Mesothelial cell of epicardium (in vitro differentiated cells): Measurements from ENCODE around the gene OXGR1. TPM values are rescaled to one million over a fixed set of nuclear protein-coding genes. Genes with fewer than 3 reads are reported as not detected.

Experiments used
- DNase-seq, 2 experiments: peaks; one replicate each; pipeline ENCODE4 v3.0.0; 2021; ENCODE audit warnings: low spot score in 2 of 2; ENCODE audit not compliant: unreplicated experiment in 2 of 2
- H3K27ac Mint-ChIP-seq: 2 replicates; pipeline ENCODE4 v1.8.0; 2021; ENCODE audit warnings: mixed read lengths
- H3K27me3 Mint-ChIP-seq: 2 replicates; pipeline ENCODE4 v1.8.0; 2021; ENCODE audit warnings: low read depth, mixed read lengths
- H3K36me3 Mint-ChIP-seq: 2 replicates; pipeline ENCODE4 v1.8.0; 2021; ENCODE audit warnings: mixed read lengths
- H3K4me1 Mint-ChIP-seq: 2 replicates; pipeline ENCODE4 v1.8.0; 2021; ENCODE audit warnings: mixed read lengths
- H3K4me3 Mint-ChIP-seq: 2 replicates; pipeline ENCODE4 v1.8.0; 2021; ENCODE audit warnings: mild to moderate bottlenecking, moderate library complexity, mixed read lengths
- H3K9me3 Mint-ChIP-seq: 2 replicates; pipeline ENCODE4 v1.8.0; 2021; ENCODE audit warnings: mixed read lengths
- total RNA-seq: library from RNA; stranded (reverse); gene quantifications from 3 replicates; pipeline ENCODE4 v1.2.1, GENCODE V29; 2021
- TF ChIP-seq, protein P1 (sequence below): fragments of 200-600 bp; sonication (generic); IDR thresholded peaks from one replicate; pipeline ENCODE4 v1.5.0; 2021; ENCODE audit warnings: antibody characterized with exemption; ENCODE audit not compliant: unreplicated experiment

OXGR1 gene
- total RNA-seq, 1 donor from 2014 or later: 0.18 TPM

GRCh38 chr13:96948127-96948526, 46.1 kb downstream of the OXGR1 start:
- Mint-ChIP-seq H3K4me3 (no peak overlapping the region), H3K36me3 (no peaks in the 10 kb centered on the region), H3K27ac (no peak overlapping the region), H3K9me3 (no peaks in the 10 kb centered on the region), H3K27me3 (peaks cover 13% of the 10 kb centered on the region), H3K4me1 (no peaks in the 10 kb centered on the region)
- TF ChIP-seq, protein P1, sequence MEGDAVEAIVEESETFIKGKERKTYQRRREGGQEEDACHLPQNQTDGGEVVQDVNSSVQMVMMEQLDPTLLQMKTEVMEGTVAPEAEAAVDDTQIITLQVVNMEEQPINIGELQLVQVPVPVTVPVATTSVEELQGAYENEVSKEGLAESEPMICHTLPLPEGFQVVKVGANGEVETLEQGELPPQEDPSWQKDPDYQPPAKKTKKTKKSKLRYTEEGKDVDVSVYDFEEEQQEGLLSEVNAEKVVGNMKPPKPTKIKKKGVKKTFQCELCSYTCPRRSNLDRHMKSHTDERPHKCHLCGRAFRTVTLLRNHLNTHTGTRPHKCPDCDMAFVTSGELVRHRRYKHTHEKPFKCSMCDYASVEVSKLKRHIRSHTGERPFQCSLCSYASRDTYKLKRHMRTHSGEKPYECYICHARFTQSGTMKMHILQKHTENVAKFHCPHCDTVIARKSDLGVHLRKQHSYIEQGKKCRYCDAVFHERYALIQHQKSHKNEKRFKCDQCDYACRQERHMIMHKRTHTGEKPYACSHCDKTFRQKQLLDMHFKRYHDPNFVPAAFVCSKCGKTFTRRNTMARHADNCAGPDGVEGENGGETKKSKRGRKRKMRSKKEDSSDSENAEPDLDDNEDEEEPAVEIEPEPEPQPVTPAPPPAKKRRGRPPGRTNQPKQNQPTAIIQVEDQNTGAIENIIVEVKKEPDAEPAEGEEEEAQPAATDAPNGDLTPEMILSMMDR: no peak
- no peak for DNase-seq

DNA sequence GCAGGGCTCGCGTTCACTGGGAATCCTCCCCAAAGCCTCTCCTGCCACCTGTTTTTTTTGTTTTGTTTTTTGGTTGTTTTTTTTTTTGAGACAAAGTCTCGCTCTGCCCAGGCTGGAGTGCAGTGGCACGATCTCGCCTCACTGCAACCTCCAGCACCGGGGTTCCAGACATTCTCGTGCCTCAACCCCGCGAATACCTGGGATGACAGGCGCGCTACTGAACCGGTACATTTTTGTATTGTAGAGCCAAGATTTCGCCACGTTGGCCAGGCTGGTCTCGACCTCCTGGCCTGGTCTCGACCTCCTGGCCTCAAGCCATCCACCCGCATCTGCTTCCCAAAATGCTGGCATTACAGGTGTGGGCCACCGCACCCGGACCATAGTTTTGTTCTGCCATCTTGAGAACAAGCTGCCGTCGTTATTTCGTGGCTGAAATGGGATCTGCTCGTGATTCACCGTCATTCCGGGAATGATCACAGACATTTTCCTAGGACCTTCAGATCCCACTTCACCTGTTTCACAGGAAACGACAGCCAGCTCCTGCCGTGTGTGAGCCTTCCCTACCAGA, 46.8 kb downstream of the OXGR1 start:
- Mint-ChIP-seq H3K9me3 (no peaks in the 10 kb centered on the region), H3K4me1 (no peaks in the 10 kb centered on the region), H3K4me3 (no peak overlapping the region), H3K27ac (no peak overlapping the region), H3K27me3 (peaks cover 13% of the 10 kb centered on the region), H3K36me3 (no peaks in the 10 kb centered on the region)
- TF ChIP-seq, protein P1: no peak
- DNase-seq: no peak

GRCh38 chr13:96946709-96947311, 47.5 kb downstream of the OXGR1 start:
- H3K9me3 Mint-ChIP-seq: no peaks in the 10 kb centered on the region
- no peaks in the 10 kb centered on the region for H3K36me3 Mint-ChIP-seq
- no peaks in the 10 kb centered on the region for H3K4me1 Mint-ChIP-seq
- TF ChIP-seq, protein P1: no peak
- no peak overlapping the region for H3K27ac Mint-ChIP-seq
- no peak overlapping the region for H3K4me3 Mint-ChIP-seq
- peaks cover 9% of the 10 kb centered on the region for H3K27me3 Mint-ChIP-seq
- no peak for DNase-seq

DNA sequence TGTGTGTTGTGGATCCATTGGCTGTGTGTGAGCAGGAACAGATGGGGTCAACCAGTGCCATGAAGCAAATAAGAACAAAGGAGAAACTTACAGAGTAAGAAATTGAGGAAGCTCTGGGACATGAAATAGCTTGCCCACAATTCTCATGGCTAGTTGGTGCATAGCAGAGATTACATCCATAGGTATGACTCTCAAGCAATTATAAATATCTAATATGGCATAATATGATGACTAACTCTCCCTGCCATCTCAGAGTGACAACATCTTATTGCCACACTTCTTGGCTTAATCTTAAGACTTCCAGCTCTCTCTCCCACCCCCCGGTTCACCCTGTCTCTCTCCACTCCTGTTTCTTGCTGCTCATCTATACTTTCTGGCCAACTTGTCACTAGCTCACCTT, 53.3 kb downstream of the OXGR1 start:
- Mint-ChIP-seq H3K9me3 (no peaks in the 10 kb centered on the region), H3K36me3 (no peaks in the 10 kb centered on the region), H3K27me3 (peaks cover 9% of the 10 kb centered on the region), H3K4me1 (no peaks in the 10 kb centered on the region), H3K27ac (no peak overlapping the region), H3K4me3 (no peak overlapping the region)
- TF ChIP-seq, protein P1: no peak
- DNase-seq: no peak

DNA sequence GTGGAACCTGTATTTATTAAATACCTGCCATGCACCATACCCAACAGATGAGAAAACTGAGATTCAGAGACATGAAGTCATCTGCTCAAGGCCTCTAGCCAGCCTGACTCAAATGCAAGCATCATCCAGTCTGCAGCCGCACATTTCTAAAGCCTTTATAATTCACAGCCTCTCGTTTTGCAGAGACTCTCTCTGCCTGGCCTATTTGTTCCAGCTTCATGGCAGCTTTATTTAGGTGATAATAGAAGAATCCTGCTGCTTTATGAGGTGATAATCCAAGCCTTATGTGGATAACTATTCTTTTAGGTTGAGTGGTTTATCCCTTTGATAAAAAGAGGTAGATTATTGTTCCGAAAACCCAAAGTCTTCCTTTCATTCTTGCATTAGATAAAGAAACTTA, 58.4 kb downstream of the OXGR1 start:
- Mint-ChIP-seq H3K27ac (no peak overlapping the region), H3K27me3 (peaks cover 10% of the 10 kb centered on the region), H3K4me1 (peaks cover 4% of the 10 kb centered on the region), H3K4me3 (no peak overlapping the region), H3K36me3 (no peaks in the 10 kb centered on the region), H3K9me3 (no peaks in the 10 kb centered on the region)
- TF ChIP-seq, protein P1: no peak
- DNase-seq: no peak

Other genes with a start within 250 kb of the OXGR1 start
- gene MBNL2, start 227.9 kb upstream of the OXGR1 start, total RNA-seq: 71.8 to 78.9 TPM (median 76.9 TPM) in 3 replicates